Activated naive CD8-positive, alpha-beta T cell treated with anti-CD3 and anti-CD28 coated beads, Interleukin-2, amount 10 ng/mL, durations not matched to agents 7 days and 5 days (primary cell): ENCODE data around the gene MMAB. TPM values are rescaled to one million over a fixed set of nuclear protein-coding genes. Genes with fewer than 3 reads are reported as not detected.

Experiments
- ATAC-seq: fragments of 150-1000 bp; cut with Tn5 transposase; one replicate; pipeline ENCODE4 v1.10.0; 2021; ENCODE audit warnings: low read depth, moderate library complexity
- POLR2A ChIA-PET: fragments of 350-600 bp; sonication (Branson Sonifier 250); formaldehyde crosslinking; loops from one replicate; lab custom pipeline; 2021; ENCODE audit warnings: antibody characterized with exemption; lab: Charles Lee
- DNase-seq: peaks from one replicate; pipeline ENCODE4 v3.0.0; 2021
- H3K27ac Mint-ChIP-seq: one replicate; pipeline ENCODE4 v1.8.0; 2022; ENCODE audit warnings: mild to moderate bottlenecking, mixed read lengths
- H3K27me3 Mint-ChIP-seq: one replicate; pipeline ENCODE4 v1.8.0; 2022; ENCODE audit warnings: mild to moderate bottlenecking, moderate library complexity, mixed read lengths
- H3K36me3 Mint-ChIP-seq: one replicate; pipeline ENCODE4 v1.8.0; 2021; ENCODE audit warnings: mild to moderate bottlenecking, mixed read lengths
- H3K4me1 Mint-ChIP-seq: one replicate; pipeline ENCODE4 v1.8.0; 2021; ENCODE audit warnings: mixed read lengths
- H3K4me3 Mint-ChIP-seq: one replicate; pipeline ENCODE4 v1.8.0; 2022; ENCODE audit warnings: mild to moderate bottlenecking, moderate library complexity, mixed read lengths
- H3K9me3 Mint-ChIP-seq: one replicate; pipeline ENCODE4 v1.8.0; 2021; ENCODE audit warnings: mixed read lengths
- total RNA-seq, 2 experiments: library from RNA; stranded (reverse); gene quantifications; one replicate each; pipeline ENCODE4 v1.2.3, GENCODE V29; 2021

The MMAB gene
- total RNA-seq, 2 experiments from 2014 or later, result 31.8 to 32.4 TPM

DNA sequence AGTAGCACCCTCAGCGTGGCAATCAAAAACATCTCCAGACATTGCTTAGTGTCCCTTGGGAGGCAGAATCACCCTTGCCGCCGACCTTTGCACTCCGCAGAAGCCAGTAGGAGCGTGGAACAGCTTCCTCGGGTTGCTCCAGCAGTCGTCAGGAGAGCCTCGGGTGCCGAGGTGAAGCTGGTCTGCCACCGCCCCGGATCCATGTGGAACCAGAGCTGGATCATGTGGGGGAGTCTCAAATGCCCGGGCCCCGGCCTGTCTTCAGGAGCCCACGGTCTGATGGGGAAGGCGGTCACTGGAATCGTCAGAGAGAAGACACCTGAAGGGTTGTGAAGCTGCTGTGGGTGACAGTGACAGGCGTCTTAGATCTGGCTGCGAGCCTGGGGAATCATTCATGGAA lies 14.6 kb upstream of the MMAB start:
- POLR2A ChIA-PET, result interaction anchor here (0.9 kb wide), 1 partner anchor 14 kb away, joined by 3 read pairs; the partner anchor contains the start of genes MMAB and MVK
- no peak for ATAC-seq
- Mint-ChIP-seq H3K27ac (no peak overlapping the region), H3K4me3 (no peak overlapping the region), H3K27me3 (no peaks in the 10 kb centered on the region), H3K4me1 (no peaks in the 10 kb centered on the region), H3K36me3 (peaks cover 2% of the 10 kb centered on the region), H3K9me3 (no peaks in the 10 kb centered on the region)
- DNase-seq, result no peak

DNA sequence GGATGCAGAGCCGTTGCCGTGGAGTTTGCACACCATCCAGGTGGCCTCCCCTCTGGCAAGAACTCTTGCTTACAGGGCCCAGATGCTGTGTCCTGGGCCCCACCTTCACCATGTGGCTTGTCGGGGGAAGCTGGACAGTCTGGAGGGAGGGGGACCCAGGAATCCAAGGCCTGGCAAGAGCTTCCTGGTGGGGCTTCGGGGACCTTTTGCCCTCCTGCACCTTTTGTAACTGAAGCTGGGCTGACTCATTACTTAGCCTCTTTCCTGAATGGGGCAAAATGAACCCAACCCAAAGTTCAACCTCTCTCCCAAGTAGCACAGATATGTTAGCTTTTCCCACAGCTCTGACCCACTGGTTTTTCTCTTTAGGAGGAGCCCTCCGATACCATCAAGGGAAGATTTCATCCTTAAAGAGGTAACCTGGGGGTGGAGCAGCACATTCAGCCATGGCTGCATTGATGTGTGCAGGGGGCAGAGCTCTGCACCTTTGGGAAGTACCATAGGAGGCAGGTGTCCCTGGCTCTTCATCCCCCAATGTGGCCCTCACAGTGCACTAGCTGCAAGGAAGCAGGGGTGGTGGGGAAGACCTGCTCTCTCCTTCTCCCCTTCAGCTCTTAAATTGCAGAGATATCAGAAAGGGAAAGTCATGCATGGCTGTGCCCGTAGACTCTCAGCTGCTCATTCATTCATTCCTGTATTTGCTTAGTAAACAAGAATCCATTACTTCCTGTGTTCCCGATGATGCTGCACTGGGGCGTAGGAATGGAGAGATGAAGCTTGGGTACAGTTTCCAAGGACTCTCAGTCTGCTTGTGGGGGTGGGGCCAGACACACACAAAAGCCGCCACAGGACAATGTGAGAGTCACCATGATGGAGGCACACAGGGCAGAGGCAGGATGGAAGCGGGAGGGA lies 13.3 kb upstream of the MMAB start:
- H3K4me1 Mint-ChIP-seq, result no peaks in the 10 kb centered on the region
- DNase-seq (no peak), ATAC-seq (no peak)
- H3K4me3 Mint-ChIP-seq, result no peak overlapping the region
- peaks cover 4% of the 10 kb centered on the region for H3K36me3 Mint-ChIP-seq
- H3K27ac Mint-ChIP-seq, result no peak overlapping the region
- H3K9me3 Mint-ChIP-seq, result no peaks in the 10 kb centered on the region
- POLR2A ChIA-PET, result no interaction called here
- H3K27me3 Mint-ChIP-seq, result no peaks in the 10 kb centered on the region

DNA sequence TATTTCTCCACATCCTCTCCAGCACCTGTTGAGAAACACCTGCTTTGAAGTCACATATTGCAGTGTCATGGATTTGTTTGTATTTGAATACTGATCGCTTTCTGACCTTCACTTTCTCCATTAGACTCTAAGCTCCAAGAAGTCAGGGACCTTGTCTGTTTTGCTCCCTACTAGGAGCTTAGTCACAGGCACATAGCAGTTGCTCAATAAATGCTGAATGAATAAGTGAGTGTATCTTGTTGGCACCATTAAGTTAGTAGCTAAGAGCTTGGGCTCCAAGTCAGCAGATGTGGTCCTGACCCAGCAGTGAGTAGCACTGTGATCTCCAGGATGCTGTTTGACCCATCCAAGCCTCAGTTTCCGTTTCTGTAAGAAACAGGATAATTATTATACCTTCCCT lies 10.4 kb upstream of the MMAB start:
- no peak for ATAC-seq
- no peak overlapping the region for H3K4me3 Mint-ChIP-seq
- no peak for DNase-seq
- POLR2A ChIA-PET, result interaction anchor here (1.1 kb wide), 1 partner anchor 10 kb away, joined by 3 read pairs; the partner anchor contains the start of gene MVK
- peaks cover 5% of the 10 kb centered on the region for H3K4me1 Mint-ChIP-seq
- no peaks in the 10 kb centered on the region for H3K9me3 Mint-ChIP-seq
- H3K36me3 Mint-ChIP-seq, result peaks cover 4% of the 10 kb centered on the region
- no peaks in the 10 kb centered on the region for H3K27me3 Mint-ChIP-seq
- no peak overlapping the region for H3K27ac Mint-ChIP-seq

DNA sequence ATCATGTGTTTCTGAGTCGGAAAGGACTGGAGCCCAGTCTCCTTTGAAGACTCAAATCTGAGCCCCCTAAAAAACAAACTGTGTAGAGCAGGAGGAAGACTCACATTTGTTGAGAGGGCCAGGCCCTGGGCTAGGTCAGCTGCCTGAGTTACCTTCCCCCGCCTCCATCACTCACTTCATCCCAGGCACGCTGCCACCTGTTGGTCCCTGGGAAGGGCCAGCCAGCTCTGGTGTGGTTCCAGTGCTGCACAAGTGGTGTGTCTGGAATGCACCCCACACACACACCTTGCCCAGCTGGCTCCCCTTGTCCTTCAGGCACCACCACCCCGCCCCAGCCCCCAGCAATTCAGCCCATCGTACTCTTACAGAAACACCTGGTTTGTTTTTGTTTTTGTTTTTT lies 9.3 kb upstream of the MMAB start:
- POLR2A ChIA-PET, result no interaction called here
- no peaks in the 10 kb centered on the region for H3K27me3 Mint-ChIP-seq
- H3K4me1 Mint-ChIP-seq, result peaks cover 5% of the 10 kb centered on the region
- DNase-seq, result no peak
- no peak overlapping the region for H3K4me3 Mint-ChIP-seq
- H3K27ac Mint-ChIP-seq, result no peak overlapping the region
- H3K9me3 Mint-ChIP-seq, result no peaks in the 10 kb centered on the region
- ATAC-seq, result no peak
- peaks cover 4% of the 10 kb centered on the region for H3K36me3 Mint-ChIP-seq

DNA sequence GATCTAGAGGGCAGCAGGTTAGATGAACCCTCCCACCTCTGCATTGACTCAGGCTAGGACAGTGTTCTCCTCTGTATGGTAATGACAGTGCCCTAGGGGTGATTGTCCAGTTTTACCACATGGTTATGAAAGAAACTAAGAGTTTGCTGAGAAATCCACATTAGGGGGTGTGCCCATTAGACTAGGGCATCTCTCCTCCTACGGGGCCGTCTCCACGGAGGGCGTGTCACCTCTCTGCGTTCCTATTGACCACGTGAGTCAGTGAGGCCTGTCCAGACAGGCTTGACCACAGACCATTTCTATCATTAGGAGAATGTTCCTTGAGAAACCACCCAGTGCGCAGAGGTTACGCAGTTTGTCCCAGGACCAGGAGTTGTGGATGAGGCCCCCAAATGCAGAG lies 8.6 kb upstream of the MMAB start:
- H3K27ac Mint-ChIP-seq, result no peak overlapping the region
- peaks cover 3% of the 10 kb centered on the region for H3K36me3 Mint-ChIP-seq
- ATAC-seq (no peak), DNase-seq (no peak)
- POLR2A ChIA-PET, result no interaction called here
- H3K4me1 Mint-ChIP-seq, result peaks cover 5% of the 10 kb centered on the region
- no peak overlapping the region for H3K4me3 Mint-ChIP-seq
- no peaks in the 10 kb centered on the region for H3K9me3 Mint-ChIP-seq
- H3K27me3 Mint-ChIP-seq, result no peaks in the 10 kb centered on the region

DNA sequence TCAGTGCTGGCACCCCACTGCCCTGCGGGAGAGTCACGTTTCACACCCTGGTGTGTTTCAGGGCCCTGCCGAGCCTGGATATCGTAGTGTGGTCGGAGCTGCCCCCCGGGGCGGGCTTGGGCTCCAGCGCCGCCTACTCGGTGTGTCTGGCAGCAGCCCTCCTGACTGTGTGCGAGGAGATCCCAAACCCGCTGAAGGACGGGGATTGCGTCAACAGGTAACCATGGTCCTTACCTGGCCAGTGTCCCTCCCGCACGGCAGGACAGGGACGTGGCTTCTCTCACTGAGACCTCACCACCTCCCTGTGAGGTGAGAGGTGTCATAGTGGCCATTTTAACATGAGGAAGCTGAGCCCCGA lies 8.0 kb upstream of the MMAB start:
- Mint-ChIP-seq H3K27ac (no peak overlapping the region), H3K36me3 (peaks cover 4% of the 10 kb centered on the region), H3K27me3 (no peaks in the 10 kb centered on the region), H3K9me3 (no peaks in the 10 kb centered on the region), H3K4me1 (peaks cover 5% of the 10 kb centered on the region), H3K4me3 (no peak overlapping the region)
- POLR2A ChIA-PET, result no interaction called here
- no peak for ATAC-seq
- no peak for DNase-seq

DNA sequence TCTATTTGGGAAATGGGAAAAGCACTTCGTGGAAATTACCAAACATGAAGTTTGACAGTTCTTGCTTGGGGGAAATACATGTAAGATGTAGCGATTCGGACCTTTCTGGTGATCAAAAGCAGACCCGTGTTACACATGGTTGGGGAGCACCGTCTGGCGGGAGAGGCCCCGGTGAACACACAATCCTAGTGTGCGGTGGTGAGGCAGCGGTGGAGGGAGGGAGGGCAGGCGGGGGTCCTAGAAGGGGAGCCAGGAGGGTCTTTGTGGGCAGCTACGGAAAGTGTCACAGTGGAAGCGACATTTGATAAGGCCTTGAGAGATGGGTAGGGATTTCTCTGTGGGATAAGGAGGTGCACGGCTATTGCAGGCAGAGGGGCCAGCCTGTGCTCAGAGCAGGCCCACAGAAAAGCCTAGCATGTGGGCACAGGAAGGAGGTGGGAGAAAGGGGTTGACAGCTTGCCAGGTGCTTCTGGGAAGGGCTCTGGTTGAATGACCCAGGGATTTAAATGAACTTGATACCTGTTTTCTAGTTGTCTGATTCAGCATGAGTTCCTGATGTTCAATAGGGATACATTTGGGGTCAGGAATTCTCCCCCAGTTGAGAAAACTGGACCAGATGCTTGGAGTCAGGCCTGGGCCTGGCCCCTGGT lies 7.5 kb upstream of the MMAB start:
- no peak overlapping the region for H3K4me3 Mint-ChIP-seq
- peaks cover 5% of the 10 kb centered on the region for H3K36me3 Mint-ChIP-seq
- no peaks in the 10 kb centered on the region for H3K9me3 Mint-ChIP-seq
- POLR2A ChIA-PET, result no interaction called here
- DNase-seq, result no peak
- ATAC-seq, result no peak
- H3K27ac Mint-ChIP-seq, result no peak overlapping the region
- H3K4me1 Mint-ChIP-seq, result peaks cover 5% of the 10 kb centered on the region
- H3K27me3 Mint-ChIP-seq, result no peaks in the 10 kb centered on the region

DNA sequence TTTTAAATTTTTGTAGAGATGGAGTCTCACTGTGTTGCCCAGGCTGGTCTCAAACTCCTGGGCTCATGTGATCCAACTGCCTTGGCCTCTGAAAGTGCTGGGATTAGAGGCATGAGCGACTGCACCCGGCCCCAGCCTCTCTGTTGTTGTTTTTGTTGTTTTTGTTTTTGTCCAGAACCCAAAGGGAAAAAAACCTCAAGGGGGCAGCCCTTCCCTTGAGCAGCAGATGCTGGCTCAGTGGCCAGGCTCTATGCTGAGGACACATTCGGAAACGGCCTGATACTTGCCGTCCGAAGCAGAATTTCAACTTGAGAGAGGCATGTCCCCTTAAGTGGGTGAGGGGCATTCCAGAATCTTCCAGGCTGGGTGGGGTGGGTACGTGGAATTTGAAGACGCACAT lies 7.0 kb upstream of the MMAB start:
- DNase-seq, result no peak
- Mint-ChIP-seq H3K4me1 (peaks cover 5% of the 10 kb centered on the region), H3K27ac (no peak overlapping the region), H3K9me3 (no peaks in the 10 kb centered on the region), H3K27me3 (no peaks in the 10 kb centered on the region), H3K4me3 (no peak overlapping the region), H3K36me3 (peaks cover 5% of the 10 kb centered on the region)
- POLR2A ChIA-PET, result no interaction called here
- ATAC-seq, result no peak

DNA sequence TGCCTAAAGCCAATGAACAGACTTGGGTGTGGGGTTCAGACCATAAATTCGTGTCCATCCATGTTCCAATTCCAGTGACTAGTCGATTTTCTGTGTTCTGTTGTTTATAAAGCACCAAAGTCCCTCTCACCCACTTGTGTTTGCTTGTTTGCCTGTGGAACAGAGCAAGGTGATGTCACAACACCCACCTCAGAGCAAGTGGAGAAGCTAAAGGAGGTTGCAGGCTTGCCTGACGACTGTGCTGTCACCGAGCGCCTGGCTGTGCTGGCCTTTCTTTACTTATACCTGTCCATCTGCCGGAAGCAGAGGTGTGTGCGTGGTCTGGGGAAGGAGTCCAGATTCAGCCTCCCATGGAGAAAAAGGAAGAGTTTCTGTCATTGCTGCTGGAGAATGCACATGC lies 6.3 kb upstream of the MMAB start:
- peaks cover 5% of the 10 kb centered on the region for H3K36me3 Mint-ChIP-seq
- no peak overlapping the region for H3K27ac Mint-ChIP-seq
- peaks cover 11% of the 10 kb centered on the region for H3K4me1 Mint-ChIP-seq
- DNase-seq (no peak), ATAC-seq (no peak)
- POLR2A ChIA-PET, result no interaction called here
- no peaks in the 10 kb centered on the region for H3K27me3 Mint-ChIP-seq
- no peak overlapping the region for H3K4me3 Mint-ChIP-seq
- no peaks in the 10 kb centered on the region for H3K9me3 Mint-ChIP-seq

DNA sequence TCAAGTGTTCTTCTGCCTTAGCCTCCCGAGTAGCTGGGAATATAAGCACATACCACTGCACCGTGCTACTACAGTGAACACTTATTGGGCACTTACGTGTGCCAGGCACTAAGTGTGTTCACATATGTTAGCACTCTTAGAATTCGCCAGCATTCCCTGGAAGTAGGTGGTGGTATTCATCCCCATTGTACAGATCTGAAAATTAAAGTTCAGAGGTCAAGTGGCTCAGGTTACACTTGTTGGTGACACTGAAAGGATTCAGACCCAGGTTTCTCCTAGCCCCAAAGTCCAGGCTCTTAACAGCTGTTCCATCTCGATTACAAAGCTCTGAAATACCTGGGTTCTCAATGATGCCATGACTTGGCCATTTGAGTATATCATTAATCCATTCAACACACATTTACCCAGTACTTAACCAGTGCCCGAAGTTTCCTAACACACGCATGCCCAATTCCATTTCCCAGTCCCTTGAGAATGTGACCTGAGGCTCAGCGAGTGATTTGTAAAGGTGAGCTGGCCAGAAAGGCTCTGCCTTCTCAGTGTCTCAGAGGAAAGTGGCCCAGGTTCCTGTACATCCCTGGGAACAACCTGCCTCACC lies 5.1 kb upstream of the MMAB start:
- DNase-seq, result no peak
- no peak overlapping the region for H3K27ac Mint-ChIP-seq
- H3K36me3 Mint-ChIP-seq, result peaks cover 5% of the 10 kb centered on the region
- H3K9me3 Mint-ChIP-seq, result no peaks in the 10 kb centered on the region
- no peak for ATAC-seq
- POLR2A ChIA-PET, result no interaction called here
- H3K4me3 Mint-ChIP-seq, result no peak overlapping the region
- H3K4me1 Mint-ChIP-seq, result peaks cover 16% of the 10 kb centered on the region
- no peaks in the 10 kb centered on the region for H3K27me3 Mint-ChIP-seq

DNA sequence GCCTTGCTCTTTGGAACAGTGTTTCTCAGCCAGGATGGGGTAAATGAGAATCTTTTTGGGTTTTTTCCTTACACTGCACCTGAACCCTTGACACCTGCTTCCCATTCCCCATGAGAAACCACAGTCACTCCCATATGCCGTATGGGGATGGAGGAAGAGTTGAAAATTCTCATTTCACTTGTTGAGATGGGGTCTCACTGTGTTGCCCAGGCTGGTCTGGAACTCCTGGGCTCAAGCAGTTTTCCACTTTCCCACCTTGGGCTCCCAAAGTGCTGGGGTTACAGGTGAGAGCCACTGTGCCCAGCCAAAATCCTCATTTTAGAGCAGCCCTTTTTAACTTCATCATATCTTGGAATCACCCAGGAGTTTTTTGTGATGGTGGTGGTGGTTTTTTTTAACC lies 4.0 kb upstream of the MMAB start:
- no peak overlapping the region for H3K27ac Mint-ChIP-seq
- ATAC-seq (no peak), DNase-seq (no peak)
- H3K9me3 Mint-ChIP-seq, result no peaks in the 10 kb centered on the region
- H3K4me3 Mint-ChIP-seq, result no peak overlapping the region
- no peaks in the 10 kb centered on the region for H3K27me3 Mint-ChIP-seq
- POLR2A ChIA-PET, result no interaction called here
- H3K36me3 Mint-ChIP-seq, result peaks cover 6% of the 10 kb centered on the region
- peaks cover 23% of the 10 kb centered on the region for H3K4me1 Mint-ChIP-seq

DNA sequence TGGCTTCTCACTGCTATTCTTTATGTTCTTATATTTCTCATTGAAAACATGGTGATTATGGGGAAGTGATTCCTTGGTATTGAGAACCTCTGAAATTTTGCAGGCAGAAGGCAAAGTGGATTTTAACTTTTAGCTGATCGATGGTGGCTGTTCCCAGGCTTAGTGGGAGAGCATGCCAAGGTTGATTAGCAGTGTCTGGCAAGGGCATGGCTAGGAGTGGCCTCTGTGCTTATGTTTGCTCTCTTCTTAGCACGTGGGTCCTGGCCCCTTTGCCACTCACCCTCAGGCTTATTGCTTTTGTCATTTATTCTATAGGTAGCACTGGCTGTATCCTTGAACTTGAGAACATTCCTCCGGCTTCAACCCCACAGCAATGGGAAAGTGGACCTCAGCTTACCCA lies 2.4 kb upstream of the MMAB start:
- POLR2A ChIA-PET, result interaction anchor here (1.5 kb wide), 1 partner anchor 15 kb away, joined by 3 read pairs; no protein-coding TSS in a partner anchor
- Mint-ChIP-seq H3K4me1 (peaks cover 24% of the 10 kb centered on the region), H3K36me3 (peaks cover 8% of the 10 kb centered on the region), H3K27me3 (no peaks in the 10 kb centered on the region), H3K4me3 (no peak overlapping the region), H3K9me3 (no peaks in the 10 kb centered on the region), H3K27ac (no peak overlapping the region)
- no peak for DNase-seq
- ATAC-seq, result no peak

DNA sequence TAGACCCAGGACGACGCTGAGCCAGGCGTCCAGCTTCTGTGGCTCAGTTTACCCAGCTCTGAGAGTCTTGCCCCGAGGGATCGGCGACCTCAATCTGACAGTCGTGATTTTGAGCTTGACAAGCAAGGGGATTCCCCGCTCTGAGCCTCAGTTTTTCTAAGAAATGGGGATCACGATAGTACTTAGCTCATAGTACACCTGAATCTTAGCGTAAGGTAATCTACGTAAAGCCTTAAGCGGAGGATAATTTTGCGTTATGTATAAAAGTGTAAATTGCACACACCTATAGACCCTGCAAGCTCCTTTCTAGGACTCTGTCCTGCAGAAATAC lies 575 bp upstream of the MMAB start:
- H3K4me3 Mint-ChIP-seq, result peak overlapping the region; percentile 92
- POLR2A ChIA-PET, result interaction anchor here (0.6 to 1.3 kb wide), 6 partner anchors 10 to 878 kb away, joined by 3 to 6 read pairs (median 4); partner anchors contain the start of genes FAM222A, KCTD10 and UBE3B
- peak; percentile 5 for ATAC-seq
- peak overlapping the region; percentile 94 for H3K27ac Mint-ChIP-seq
- no peaks in the 10 kb centered on the region for H3K9me3 Mint-ChIP-seq
- no peak for DNase-seq
- H3K27me3 Mint-ChIP-seq, result no peaks in the 10 kb centered on the region
- peaks cover 25% of the 10 kb centered on the region for H3K4me1 Mint-ChIP-seq
- peaks cover 8% of the 10 kb centered on the region for H3K36me3 Mint-ChIP-seq

DNA sequence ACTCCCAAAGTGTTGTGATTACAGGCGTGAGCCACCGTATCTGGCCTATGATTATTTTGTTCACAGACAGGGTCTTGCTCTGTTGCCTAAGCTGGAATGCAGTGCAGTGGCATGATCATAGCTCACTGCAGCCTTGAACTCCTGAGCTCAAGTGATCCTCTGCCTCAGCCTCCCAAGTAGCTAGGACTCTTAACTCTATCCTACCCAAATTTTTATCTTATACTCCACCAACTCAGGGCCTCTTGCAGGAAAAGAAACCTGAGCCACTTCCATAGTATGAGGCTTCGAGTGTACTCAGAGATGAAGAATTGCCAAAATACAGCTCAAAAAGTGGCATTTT lies 828 bp downstream of the MMAB start:
- H3K27ac Mint-ChIP-seq, result peak overlapping the region; percentile 94
- POLR2A ChIA-PET, result no interaction called here

More for the DNA sequence above, 828 bp downstream of the MMAB start:
- ATAC-seq (no peak), DNase-seq (no peak)
- H3K9me3 Mint-ChIP-seq, result no peaks in the 10 kb centered on the region
- peak overlapping the region; percentile 92 for H3K4me3 Mint-ChIP-seq
- peaks cover 25% of the 10 kb centered on the region for H3K4me1 Mint-ChIP-seq
- no peaks in the 10 kb centered on the region for H3K27me3 Mint-ChIP-seq
- peaks cover 8% of the 10 kb centered on the region for H3K36me3 Mint-ChIP-seq
